NCI-H1694 (cell line): ENCODE results near the gene MST1R.
A peak's percentile ranks its signal among the peaks of the same experiment; 100 is the strongest.

Source experiments
- DNase-seq: peaks from one replicate; lab custom pipeline; 2025; lab: John Stamatoyannopoulos, UW

The MST1R gene

DNA sequence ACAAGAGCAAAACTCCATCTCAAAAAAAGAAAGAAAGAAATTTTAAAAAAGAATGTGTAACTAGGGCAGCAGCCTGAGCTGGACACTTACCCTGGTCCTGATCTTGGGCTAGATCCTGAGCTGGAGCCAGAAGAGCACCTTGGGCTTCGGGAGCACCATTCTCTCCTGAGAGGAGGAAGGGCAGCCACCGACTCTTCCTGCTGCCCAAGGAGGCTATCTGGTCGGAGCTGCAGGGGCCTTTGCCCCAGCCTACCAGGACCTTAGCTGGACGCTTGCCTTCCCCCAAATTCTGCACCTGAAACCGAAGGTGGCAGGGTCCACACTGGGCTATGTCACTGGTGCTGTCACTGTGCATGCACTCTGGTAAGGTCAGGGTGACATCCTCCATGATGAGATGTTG lies 27.1 kb downstream of the MST1R start:
- no peak for DNase-seq

DNA sequence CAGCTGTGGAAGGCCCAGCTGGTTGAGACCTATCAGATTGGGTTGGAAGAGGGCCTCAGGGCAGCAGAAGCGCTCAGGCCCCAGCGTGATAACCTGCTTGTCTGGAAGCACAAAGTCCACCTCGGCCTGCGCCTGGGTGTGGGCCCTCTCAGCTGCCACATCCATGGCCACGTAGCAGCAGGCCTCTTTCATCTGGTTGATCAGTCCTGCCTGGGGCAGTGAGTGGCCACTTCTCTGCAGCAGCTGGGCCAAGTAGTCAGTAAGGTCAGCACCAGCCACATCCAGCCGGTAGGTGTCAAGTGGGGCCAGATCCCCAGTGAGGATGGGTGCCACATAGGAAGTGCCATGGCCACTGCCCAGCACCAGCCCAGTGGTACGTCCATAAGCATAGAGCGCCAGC lies 30.1 kb downstream of the MST1R start:
- no peak for DNase-seq

DNA sequence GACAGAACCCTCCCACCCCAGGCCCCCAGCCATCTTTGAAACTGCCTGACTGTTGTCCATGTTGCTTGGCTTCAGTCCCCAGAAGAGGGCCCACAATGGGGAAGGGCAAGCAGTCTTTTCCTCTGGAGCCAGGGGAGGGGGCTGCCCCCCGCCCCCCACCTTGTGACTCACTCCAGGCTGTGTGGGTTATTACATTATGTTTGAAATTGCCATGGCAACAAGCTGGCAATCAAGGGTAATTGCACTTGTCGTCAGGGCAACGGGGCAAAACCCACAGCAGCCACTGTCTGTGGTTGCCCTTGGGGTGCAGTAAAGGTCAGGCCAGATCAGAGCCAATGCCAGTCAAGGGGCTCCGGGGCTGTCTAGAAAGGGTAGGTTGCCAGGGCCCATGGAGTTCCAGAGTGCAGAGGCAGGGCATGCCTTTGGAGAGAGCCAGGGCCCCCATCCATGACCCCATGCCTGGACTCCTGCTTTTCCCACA lies 30.8 kb downstream of the MST1R start:
- no peak for DNase-seq

DNA sequence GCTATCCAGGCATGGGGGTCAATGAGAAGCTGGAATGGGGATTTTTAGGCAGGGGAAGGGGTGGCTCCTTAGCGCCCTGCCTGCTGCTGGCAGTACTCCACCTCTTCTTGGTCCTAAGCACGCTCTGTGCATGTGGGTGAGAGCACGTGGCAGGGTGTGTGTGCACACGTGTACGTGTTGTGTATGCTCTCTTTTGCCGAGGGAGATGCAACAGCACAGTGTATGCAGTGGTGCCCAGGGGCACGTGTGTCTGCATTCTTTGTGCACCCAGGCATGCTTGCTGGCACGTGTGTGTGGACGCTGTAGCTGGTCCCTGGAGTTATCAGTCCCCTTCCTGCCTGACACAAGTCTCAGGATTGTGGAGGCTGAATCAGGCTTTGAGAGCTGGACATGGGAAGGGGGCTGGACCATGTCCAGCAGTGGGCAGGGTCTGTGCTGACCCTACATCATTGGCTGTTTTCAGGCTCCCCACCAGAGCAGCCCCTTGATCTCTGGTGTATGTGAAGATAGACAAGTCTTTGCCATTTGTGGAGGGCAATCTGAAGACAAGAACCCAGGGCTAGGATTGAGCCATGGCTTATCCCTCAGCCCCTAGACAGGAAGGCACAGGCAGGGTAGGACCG lies 32.0 kb downstream of the MST1R start:
- DNase-seq: no peak

DNA sequence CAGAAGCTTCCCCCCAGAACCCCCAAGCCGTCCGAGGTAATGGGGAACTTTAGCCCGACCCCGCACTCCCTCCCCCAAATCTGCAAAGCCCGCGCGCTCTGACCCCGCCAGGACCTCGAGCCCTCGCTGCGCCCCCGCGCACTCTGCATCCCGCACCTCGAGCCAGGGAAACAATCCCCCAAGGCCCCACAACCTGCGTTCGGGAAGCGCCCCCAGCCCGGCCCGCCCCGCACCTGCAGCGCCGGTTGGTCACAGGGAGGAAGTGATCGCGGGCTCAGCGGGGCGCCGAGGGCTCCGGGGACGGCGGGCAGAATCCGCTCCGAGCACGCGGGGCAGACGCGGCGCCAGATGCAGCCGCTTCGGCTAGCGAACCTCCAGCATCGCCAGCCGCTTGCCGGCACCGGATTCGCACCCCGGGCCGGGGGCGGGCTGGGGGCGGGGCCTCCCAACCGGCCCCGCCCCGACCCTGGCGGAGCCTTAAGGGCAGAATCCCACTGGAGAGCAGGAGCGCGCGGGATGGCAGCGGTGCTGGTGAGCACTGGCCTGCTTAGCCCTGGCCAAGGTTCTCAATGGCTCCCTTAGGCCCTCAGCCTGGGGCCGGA lies 34.0 kb downstream of the MST1R start, which contains the start of gene CAMKV:
Gene CAMKV (minus strand): TSS at position 382 of the 602 bp plus-strand sequence. CDS start 7,518 bp downstream, outside the sequence.
- DNase-seq: no peak

DNA sequence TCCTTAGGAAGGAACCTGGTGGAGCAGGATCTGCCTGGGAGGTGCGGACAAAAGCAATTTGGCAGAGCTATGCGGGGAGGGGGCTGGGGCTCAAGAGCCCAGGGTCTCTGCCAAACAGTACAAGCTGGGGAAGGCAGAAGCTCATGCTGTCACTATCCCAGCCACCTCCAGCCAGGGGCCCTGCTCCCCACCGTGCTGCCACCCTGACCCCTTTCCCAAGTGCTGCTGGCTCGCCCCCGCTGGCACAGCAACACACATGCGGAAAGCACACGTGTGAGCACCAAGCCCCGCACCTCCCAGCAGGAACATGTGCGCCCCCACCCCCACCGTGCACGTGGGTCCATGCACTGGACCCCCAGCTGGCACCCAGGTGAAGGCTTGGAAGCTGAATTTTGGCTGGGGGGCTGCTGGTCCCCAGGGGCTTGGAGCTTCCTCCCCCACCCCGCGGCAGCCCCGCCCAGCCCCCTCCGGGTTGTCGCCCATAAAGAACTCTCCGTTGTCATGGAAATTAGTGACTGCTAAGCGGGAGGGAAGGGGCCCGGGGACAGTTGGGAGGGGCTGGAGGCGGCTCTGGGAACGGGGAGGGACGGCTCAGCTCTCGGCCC lies 34.7 kb downstream of the MST1R start:
- DNase-seq: no peak

DNA sequence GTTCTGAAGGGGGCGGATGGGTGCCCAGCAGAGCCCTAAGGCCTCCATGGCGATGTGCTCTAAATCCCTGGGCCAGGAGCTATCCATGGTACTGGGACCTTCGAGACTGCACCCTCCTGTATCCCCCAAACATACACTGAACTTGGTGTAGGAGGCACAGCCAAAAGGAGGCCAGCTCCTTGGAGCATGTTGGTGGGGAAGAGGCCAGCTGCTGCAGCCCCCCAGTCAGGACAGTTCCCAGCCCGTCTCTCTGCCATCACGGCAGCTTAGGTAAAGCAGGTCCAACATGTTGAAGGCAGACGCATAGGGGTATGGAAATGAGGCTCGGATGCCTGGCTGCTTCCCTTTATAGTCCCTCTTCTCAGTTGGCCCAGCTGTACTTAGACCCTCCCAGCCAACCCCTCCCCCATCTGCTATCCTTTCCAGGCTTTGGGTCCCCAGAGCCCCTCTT lies 35.8 kb downstream of the MST1R start:
- DNase-seq: no peak

DNA sequence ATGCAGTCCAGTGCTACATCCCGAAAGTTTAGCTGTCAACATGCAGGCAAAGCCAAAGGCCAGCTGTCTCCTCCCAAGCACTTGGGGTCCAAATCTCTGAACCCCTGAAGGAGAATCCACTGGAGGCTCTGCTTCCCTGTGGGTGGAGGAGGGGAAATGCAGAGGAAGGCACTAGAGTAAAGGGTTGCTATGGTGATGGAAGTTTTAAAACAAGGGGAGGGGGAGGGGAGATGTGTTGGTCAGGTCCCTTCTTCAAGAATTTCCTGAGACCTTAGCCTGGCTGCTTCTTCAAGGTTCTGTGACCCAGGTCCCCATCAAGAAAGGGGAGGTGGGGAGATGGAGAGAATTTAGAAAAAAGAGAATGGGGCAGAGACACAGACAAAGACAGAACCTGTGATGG lies 36.3 kb downstream of the MST1R start:
- no peak for DNase-seq

DNA sequence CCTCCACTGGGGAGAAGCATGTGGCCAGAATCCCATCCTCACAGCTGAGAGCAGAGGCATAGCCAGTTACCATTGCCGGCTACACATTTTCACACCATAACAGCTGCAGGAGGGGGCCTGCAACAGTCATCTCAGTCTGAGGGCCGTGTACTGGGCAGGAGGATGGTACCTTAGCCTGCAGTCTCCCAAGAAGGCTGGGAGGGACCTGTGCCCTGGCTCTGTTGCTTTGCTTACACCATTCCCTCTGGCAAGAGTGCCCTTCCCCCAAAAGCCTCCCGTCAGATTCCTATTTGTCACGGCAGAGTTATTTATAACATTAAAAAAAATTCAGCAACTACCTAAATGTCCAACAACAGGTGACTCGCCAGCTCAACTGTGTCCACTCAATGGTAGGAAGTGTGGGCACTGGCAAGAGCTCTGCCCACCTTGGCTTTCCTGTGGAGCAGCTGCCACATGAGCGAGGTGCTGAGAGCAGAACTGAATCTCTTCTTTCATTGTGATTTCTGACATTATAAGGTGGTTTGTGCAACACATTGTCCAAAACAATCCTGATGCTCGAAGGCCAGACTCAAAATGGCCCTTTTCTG lies 38.4 kb downstream of the MST1R start:
- DNase-seq: no peak

DNA sequence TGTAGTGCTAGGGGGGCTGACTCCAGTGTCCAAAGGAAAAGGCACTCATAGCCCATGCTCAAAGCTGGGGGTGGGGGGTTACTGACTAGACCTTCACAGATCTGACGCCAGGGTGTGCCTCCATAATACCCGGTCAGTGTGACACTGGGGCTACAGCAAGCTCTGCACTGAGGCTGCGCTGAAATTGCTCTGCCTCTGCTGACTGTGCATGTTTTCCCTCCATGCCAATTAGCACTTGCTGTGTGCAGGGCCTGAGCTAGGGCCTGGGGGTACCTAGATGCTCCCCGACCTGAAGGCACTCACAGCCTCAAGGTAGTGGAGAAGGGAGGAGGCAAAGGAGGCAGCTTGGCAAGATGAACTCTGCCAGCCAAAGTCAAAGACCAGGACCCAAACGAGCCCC lies 39.2 kb downstream of the MST1R start:
- DNase-seq: no peak

DNA sequence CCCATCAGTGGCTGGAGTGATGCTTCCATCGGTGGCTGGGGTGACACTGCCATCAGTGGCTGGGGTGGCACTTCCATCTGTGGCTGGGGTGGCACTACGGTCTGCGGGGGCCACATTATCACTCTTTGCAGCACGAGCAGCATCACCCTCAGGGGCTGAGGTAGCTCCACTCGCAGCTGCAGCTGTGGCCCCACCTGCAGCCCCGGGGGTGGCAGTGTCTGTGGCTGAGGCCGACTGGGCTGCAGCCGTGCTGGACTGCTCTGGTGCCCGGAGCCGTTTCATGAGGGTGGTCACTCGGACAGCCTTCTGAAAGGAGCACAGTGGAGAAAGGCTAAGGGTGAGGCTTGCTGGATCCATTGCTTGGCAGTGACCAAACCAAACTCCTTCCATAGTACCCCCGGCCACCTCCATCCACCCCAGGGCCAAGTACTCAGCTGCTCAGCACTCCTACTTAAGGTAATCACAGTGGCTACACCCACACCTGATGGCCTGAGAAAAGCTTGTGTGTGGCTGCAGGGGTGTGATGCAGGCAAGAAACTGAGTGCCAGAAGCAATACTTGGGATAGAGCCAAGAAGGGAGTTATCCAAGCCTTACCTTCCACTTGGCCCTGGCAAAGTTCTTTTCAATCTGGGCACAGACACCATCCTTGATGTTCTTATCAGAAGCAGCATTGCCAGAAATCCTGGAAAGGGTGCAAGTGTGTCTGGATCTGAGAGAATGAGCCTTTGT lies 43.9 kb downstream of the MST1R start:
- DNase-seq: no peak

DNA sequence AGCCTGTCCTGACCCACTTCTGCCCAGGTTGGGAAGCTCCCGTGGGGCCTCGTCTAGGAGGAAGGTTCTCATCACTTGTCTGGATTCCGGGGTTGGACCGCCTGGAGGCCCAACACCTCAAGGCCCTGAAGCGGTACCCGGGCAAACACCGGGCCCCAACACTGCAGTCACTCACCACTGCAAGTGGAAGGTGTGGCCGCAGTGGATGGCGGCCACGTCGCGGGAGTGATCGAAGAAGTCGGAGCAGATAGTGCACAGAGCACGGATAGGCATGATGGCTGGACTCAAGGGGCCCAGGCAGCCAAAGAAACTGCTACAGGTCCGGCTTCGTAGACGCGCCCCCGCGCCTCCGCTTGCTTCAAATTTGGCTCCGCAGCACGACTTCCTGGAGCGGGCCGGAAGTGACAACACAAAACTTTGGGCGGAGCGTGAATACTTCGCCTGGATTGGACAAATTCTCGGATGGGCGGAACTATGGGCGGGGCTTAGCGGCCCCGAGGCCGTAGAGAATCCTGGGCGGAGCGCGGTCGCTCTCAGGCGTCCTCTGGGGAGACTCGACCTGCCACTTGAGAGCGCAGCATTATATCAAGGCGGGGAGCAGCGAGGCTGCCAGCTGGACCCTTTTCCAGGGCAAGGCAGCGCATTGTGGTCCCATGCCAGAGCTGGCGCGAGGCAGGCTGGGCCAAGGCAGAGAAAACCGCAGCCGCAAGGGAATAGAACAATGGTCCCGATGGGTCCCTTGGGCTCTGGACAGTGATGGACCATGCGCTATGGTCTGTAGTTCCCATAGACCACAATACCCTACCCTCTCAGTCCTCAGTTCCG lies 47.3 kb downstream of the MST1R start, which contains the start of gene TRAIP:
Gene TRAIP (minus strand): TSS at position 384 of the 825 bp plus-strand sequence. CDS start 111 bp downstream, at position 273.
- DNase-seq: peak; percentile 74

DNA sequence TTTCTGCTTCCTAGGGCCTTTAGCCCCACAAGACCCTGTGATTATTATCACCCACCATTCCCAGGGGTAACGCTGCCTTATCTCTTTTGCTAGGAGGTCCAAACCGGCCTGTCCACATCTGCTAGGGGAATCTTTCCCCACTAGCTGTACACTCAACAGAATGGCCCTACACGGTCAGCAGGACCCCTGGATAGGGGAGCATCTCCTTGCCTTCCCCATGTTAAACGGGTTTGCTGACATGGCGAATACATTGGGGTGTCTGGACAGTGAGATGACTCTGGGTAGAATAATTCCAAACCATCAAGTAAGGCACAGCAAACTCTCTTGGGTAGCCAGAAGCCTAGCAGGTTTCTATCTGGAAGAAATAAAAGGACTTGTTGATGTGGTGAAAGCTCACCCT lies 48.0 kb downstream of the MST1R start:
- DNase-seq: no peak

DNA sequence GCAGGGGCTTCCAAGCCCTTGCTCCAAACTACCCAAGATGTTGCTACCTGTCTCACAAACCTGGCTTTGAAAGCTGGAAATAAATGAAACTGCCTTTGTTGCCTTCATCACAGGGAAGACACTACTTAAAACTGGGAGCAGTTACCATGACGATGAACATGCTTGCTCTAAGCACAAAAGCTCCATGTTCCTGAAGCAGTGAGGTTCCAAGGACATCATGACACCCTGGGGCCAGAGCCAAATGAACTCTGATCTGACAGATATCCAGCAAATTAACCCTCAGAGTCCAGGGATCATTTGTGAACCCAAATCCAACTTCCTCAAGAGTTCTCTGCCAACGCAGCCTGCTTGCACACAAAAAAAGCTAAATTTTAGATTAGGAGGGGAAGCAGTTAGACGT lies 58.0 kb downstream of the MST1R start:
- DNase-seq: no peak

DNA sequence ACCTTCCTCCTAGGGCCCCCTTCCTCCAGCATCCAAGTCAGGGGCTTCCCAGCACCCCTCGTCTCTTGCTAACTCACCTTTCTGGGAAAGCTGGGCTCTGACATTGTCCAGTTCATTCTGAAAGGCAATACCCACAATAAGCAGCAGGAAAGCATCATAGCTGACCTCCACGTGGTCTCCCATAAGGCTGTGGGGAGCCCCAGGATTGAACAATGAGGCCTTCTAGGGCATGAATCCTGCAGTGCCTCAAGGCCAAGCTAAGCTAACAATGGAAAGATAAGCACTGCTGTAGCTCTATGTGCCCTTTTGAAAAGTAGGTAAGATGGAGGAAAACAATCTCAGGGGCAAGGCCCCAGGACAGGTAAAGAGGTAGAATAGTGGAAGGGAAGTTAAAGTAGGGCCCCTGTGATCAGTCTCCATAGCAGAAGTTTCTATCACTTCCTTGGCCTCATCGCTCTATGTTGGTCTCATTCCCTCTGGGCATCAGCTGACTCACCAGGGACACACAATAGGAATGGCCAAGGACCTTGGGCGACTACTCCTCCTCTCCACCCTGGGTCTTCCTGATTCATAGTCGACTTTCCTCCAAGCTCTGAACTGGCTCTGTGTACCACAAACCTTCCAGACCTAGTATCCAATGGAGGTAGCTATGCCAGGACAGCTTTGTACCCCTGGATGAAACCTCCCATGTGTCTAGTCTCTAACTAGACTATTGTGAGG lies 59.0 kb downstream of the MST1R start:
- no peak for DNase-seq

DNA sequence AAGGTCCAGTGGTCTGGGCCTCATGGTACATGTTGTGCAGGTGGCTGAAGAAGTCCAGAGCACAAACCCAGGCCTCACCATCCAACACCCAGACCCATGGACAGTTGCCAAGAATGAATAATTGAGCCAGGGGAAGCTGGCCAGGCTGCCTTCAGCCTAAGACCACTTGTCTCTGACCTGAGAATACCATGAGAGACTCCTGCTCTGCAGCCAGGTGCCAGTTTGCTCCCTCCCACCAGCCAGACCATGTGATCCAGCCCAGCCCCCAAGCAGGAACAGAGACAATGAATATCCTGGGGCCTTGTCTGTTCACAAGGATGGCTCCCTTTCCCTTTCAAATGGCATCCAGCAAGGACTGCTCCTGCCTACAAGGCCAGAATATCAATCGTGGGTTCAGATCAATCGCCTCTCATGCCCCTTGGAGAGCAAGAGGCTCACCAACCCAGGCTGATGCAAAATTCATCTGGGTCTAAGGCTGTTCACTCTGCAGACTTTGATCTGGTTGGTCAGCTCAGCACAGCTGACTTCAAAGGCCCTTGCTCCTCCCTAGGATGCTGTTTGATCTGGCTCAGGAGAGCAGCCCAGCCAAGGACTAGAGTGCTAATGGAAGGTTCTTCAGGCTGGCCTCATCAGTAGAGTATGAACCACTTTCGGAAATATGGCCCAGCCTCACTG lies 60.7 kb downstream of the MST1R start:
- DNase-seq: no peak

DNA sequence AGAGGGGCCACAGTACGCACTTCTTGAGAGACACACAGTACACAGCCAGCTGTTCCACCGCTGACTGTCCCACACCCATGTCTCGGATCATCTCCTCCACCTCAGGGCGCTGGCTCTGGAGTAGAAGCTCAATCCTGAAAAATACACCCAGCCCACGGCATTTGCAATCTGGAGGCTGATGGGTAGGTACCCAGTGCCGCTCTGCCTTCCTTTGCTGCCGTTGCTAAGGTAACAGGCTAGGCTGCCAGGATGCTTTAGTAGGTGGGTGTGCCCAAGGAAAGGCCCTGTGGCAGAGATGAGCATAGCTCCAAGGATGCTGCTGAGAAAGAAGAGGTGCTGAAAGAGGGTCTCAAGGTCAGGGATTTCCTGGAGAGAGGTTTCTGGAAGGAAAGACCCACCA lies 61.9 kb downstream of the MST1R start:
- DNase-seq: no peak

DNA sequence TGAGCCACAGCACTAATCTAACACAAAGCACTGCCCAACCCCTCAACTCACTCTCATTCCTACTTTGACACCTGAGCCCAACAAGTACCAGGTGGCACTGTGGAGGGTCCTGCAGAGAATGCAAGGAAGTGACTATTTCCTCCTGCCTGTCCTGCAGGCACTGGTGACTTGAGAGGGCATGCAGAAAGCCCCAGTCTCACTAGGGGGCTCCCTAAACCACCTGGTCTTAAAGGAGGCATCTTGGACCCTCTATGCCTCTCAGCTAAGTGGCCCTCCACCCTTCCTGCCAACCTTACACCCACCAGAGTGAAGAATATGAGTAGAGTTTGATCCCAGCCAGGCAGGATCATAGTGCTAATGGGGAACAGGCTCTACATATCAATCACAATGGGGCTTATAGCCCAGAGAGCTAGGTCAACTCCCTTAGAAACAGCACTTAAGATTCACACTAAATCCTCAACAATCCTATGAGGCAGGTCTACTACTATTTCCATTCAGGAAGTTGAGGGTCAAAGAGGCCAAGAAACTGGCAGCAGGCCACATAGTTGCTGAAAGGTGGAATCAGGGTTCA lies 62.5 kb downstream of the MST1R start:
- DNase-seq: peak; percentile 3

DNA sequence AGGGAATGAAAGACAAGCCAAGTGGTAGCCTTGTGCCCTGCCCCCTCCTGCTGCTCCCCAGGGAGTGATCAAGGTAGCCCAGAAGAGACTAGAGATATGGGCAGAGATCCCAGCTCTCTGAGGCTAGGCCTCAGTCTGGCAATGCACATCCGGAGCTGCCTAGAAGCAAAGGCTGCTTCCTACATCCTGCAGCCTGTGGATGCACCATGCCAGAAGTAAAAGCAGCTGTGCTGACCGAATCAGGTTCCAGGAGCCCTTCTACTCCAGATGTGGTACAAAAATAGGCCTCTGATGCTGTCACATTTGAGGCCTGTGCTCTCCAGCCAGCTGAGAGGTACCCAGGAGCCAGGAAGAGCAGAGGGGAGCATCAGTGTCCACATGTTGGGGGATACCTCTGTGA lies 63.3 kb downstream of the MST1R start:
- no peak for DNase-seq
